Measurements from ENCODE around the gene FFAR3.

GRCh38 chr19:35309481-35310279 is 48.6 kb upstream of the FFAR3 start:
- TF ChIP-seq EP300 (IDR thresholded peaks at IDR 0.05) (no peak), POLR2A (IDR thresholded peaks at IDR 0.05) (no peak), CTCF (IDR thresholded peaks at IDR 0.05) (no peak)

All from sigmoid colon (tissue), 4 donors.